HepG2 (cell line): ENCODE measurements around the gene C6orf132. TPM values are rescaled to one million over a fixed set of nuclear protein-coding genes. Genes with fewer than 3 reads are reported as not detected.
A peak's percentile ranks its signal among the peaks of the same experiment; 100 is the strongest.

Experiments
- ASH2L ChIP-seq: fragments of 300-600, 200-600 bp; sonication (generic); IDR thresholded peaks from 2 replicates; pipeline ENCODE4 v1.7.0; 2017; ENCODE audit warnings: low read depth, mild to moderate bottlenecking, moderate library complexity, mixed read lengths, low read length; ENCODE audit not compliant: insufficient read length
- DMAP1 ChIP-seq: IDR thresholded peaks from 2 replicates; pipeline ENCODE4 v1.6.1; 2016
- FOXO1 ChIP-seq: sonication (generic); formaldehyde crosslinking; IDR thresholded peaks from 2 replicates; pipeline ENCODE4 v1.4.0; 2020; ENCODE audit warnings: missing genetic modification reagents
- FOXP1 ChIP-seq, 2 experiments: fragments of 450-650 bp in 1 of 2; IDR thresholded peaks; 2 replicates each; pipeline ENCODE4 v1.6.1; 2017 to 2018; ENCODE audit warnings: antibody characterized with exemption in 1 of 2
- HIVEP1 ChIP-seq: sonication (generic); formaldehyde crosslinking; IDR thresholded peaks from 2 replicates; pipeline ENCODE4 v1.4.0; 2020; ENCODE audit warnings: mild to moderate bottlenecking, missing genetic modification reagents
- MAZ ChIP-seq, 2 experiments: sonication (generic) in 1 of 2; formaldehyde crosslinking in 1 of 2; IDR thresholded peaks; 2 replicates each; pipeline versions ENCODE4 v1.5.0 to v1.6.1; 2012 to 2020; ENCODE audit warnings: low read depth in 2 of 2, mild to moderate bottlenecking in 2 of 2, borderline replicate concordance in 1 of 2, improper control_type of control experiment in 1 of 2, low read length in 1 of 2, missing genetic modification reagents in 1 of 2, moderate library complexity in 1 of 2
- NCOA5 ChIP-seq: sonication (generic); formaldehyde crosslinking; IDR thresholded peaks from 2 replicates; pipeline ENCODE4 v1.4.0; 2020; ENCODE audit warnings: missing genetic modification reagents
- PITX1 ChIP-seq: sonication (generic); formaldehyde crosslinking; IDR thresholded peaks from 2 replicates; pipeline ENCODE4 v1.5.1; 2020; ENCODE audit warnings: mild to moderate bottlenecking, missing genetic modification reagents
- POLR2AphosphoS5 ChIP-seq: IDR thresholded peaks from 2 replicates; pipeline ENCODE4 v1.6.1; 2012; ENCODE audit warnings: low read depth, low read length
- SATB2 ChIP-seq: sonication (generic); formaldehyde crosslinking; IDR thresholded peaks from 2 replicates; pipeline ENCODE4 v1.5.0; 2020; ENCODE audit warnings: missing genetic modification reagents
- SIX1 ChIP-seq: sonication (generic); formaldehyde crosslinking; IDR thresholded peaks from 2 replicates; pipeline ENCODE4 v1.4.0; 2020; ENCODE audit warnings: missing genetic modification reagents, borderline replicate concordance
- SRF ChIP-seq: IDR thresholded peaks from 2 replicates; pipeline ENCODE4 v1.6.1; 2011; ENCODE audit warnings: mild to moderate bottlenecking, low read depth, low read length, moderate library complexity
- YEATS4 ChIP-seq: sonication (generic); formaldehyde crosslinking; IDR thresholded peaks from 2 replicates; pipeline ENCODE4 v1.4.0; 2020; ENCODE audit warnings: missing genetic modification reagents, borderline replicate concordance
- ZNF101 ChIP-seq: sonication (generic); formaldehyde crosslinking; IDR thresholded peaks from 2 replicates; pipeline ENCODE4 v1.4.0; 2020; ENCODE audit warnings: mild to moderate bottlenecking, low read depth, missing genetic modification reagents, borderline replicate concordance
- ZNF207 ChIP-seq: fragments of 450-650 bp; IDR thresholded peaks from 2 replicates; pipeline ENCODE4 v1.6.1; 2016; ENCODE audit warnings: antibody characterized with exemption, borderline replicate concordance
- ZNF317 ChIP-seq: sonication (generic); formaldehyde crosslinking; IDR thresholded peaks from 2 replicates; pipeline ENCODE4 v1.5.0; 2020; ENCODE audit warnings: mild to moderate bottlenecking, missing genetic modification reagents
- ZNF577 ChIP-seq: sonication (generic); formaldehyde crosslinking; IDR thresholded peaks from 2 replicates; pipeline ENCODE4 v1.4.0; 2020; ENCODE audit warnings: mild to moderate bottlenecking, low read depth, missing genetic modification reagents, borderline replicate concordance
- ZNF737 ChIP-seq: sonication (generic); formaldehyde crosslinking; IDR thresholded peaks from 2 replicates; pipeline ENCODE4 v1.5.0; 2020; ENCODE audit warnings: missing genetic modification reagents, mild to moderate bottlenecking, borderline replicate concordance
- ZNF747 ChIP-seq: sonication (generic); formaldehyde crosslinking; IDR thresholded peaks from 2 replicates; pipeline ENCODE4 v1.8.1; 2023; ENCODE audit warnings: missing genetic modification reagents, mild to moderate bottlenecking, borderline replicate concordance
- ZSCAN9 ChIP-seq: IDR thresholded peaks from 2 replicates; pipeline ENCODE4 v1.6.1; 2016; ENCODE audit warnings: borderline replicate concordance
- polyA plus RNA-seq, 8 experiments: library from polyadenylated mRNA; depleted of rRNA in 3 of 8; stranded (reverse) in 7 of 8; unstranded in 1 of 8; fragments of >200 nt; fragmentation: Illumina TruSeq in 4 of 8; extraction: Trizol in 4 of 8; gene quantifications; 2 replicates each; pipeline versions ENCODE4 v1.2.1 to v1.2.3, GENCODE V29; 2011 to 2016; ENCODE audit warnings: low read depth in 4 of 8, missing spikeins in 1 of 8, mixed read lengths in 1 of 8; ENCODE audit not compliant: insufficient read depth in 1 of 8
- total RNA-seq, 5 experiments: library from RNA; depleted of rRNA; stranded (reverse); fragments of >200 nt; fragmentation: Illumina TruSeq; extraction: Trizol; gene quantifications; 2 replicates each; pipeline ENCODE4 v1.2.3, GENCODE V29; 2016; ENCODE audit warnings: low read depth in 1 of 5
- TF ChIP-seq, protein P1 (sequence below): sonication (generic); IDR thresholded peaks from 2 replicates; pipeline ENCODE4 v1.6.1; 2016; ENCODE audit warnings: low read depth, borderline replicate concordance
- TF ChIP-seq, protein P2 (sequence below): sonication (generic); formaldehyde crosslinking; IDR thresholded peaks from 2 replicates; pipeline ENCODE4 v1.4.0; 2020; ENCODE audit warnings: missing genetic modification reagents
- TF ChIP-seq, protein P3 (sequence below): IDR thresholded peaks from 2 replicates; pipeline ENCODE4 v1.6.1; 2016; ENCODE audit warnings: low read depth, borderline replicate concordance
- TF ChIP-seq, protein P4 (sequence below): IDR thresholded peaks from 2 replicates; pipeline ENCODE4 v1.6.1; 2012; ENCODE audit warnings: inconsistent platforms
- TF ChIP-seq, protein P5 (sequence below): sonication (generic); formaldehyde crosslinking; IDR thresholded peaks from 2 replicates; pipeline ENCODE4 v1.8.1; 2023; ENCODE audit warnings: missing genetic modification reagents, mild to moderate bottlenecking, borderline replicate concordance

The C6orf132 gene
- total and polyA plus RNA-seq, 2 of the 13 experiments (the other 11 are each of a cell fraction or from before 2014, with no cell fraction given) = 0.78 to 3.0 TPM

DNA sequence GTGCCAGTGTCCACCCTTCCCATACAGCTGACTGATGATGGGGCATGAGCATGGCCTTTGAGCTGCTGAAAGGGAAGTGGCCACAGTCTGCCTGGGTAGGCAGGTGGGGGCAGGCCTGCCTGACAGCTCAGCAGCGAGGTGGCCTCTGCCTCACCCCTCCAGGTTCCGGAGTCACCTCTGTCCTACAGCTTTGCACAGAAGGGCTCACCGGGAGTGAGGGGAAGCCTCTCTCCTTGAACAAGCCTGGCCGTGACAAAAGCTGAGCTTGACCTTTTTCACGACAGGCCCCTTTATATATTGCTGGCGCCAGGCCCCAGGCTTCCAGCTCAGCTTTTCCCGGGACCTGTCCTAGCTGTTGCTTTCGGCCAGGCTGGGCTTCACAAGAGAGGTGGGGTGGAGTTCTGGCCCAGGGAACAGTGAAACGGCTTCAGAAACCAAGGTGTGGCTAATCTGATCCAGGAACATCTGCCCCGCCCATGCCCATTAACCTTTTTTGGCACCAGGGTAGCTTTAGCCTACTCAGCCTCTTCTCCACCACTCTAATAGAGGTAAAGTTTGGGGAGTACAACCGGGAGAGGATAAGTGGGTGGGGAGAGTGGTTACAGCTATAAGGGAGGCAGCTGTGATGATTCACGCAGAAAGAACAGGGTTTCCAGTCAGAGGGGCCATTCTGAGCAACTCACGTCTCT is 42.9 kb downstream of the C6orf132 start (continued):
- TF ChIP-seq PITX1 (peak; percentile 50; the same call in 1 of the 2 replicates), ZNF747 (CRISPR knock-in tag) (no peak), DMAP1 (CRISPR knock-in tag) (no peak), ZSCAN9 (CRISPR knock-in tag) (no peak), ASH2L (no peak), SRF (peak; percentile 41; the same call in 1 of the 2 replicates), ZNF101 (CRISPR knock-in tag) (no peak), ZNF207 (no peak), MAZ (IDR thresholded peaks at IDR 0.05; ENCODE audit: borderline replicate concordance, low read depth, low read length) (no peak), MAZ (CRISPR knock-in tag; IDR thresholded peaks at IDR 0.05; ENCODE audit: low read depth) (peak; percentile 56; the same call in 1 of the 2 replicates), ZNF577 (CRISPR knock-in tag) (no peak), FOXP1 (IDR thresholded peaks at IDR 0.05) (no peak), FOXP1 (CRISPR knock-in tag; IDR thresholded peaks at IDR 0.05) (no peak), FOXO1 (CRISPR knock-in tag) (peak; percentile 68; the same call in 1 of the 2 replicates), POLR2AphosphoS5 (no peak), NCOA5 (CRISPR knock-in tag) (no peak), ZNF317 (CRISPR knock-in tag) (0 out of 2 replicates have a peak, but pooled peaks have one; percentile 45), YEATS4 (CRISPR knock-in tag) (no peak), SATB2 (no peak), HIVEP1 (peak; percentile 33; the same call in 1 of the 2 replicates), ZNF737 (CRISPR knock-in tag) (0 out of 2 replicates have a peak, but pooled peaks have one; percentile 11), SIX1 (CRISPR knock-in tag) (peak; percentile 28; the same call in 1 of the 2 replicates)
- TF ChIP-seq, protein P1, sequence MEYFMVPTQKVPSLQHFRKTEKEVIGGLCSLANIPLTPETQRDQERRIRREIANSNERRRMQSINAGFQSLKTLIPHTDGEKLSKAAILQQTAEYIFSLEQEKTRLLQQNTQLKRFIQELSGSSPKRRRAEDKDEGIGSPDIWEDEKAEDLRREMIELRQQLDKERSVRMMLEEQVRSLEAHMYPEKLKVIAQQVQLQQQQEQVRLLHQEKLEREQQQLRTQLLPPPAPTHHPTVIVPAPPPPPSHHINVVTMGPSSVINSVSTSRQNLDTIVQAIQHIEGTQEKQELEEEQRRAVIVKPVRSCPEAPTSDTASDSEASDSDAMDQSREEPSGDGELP = peak; percentile 92
- TF ChIP-seq, protein P2, sequence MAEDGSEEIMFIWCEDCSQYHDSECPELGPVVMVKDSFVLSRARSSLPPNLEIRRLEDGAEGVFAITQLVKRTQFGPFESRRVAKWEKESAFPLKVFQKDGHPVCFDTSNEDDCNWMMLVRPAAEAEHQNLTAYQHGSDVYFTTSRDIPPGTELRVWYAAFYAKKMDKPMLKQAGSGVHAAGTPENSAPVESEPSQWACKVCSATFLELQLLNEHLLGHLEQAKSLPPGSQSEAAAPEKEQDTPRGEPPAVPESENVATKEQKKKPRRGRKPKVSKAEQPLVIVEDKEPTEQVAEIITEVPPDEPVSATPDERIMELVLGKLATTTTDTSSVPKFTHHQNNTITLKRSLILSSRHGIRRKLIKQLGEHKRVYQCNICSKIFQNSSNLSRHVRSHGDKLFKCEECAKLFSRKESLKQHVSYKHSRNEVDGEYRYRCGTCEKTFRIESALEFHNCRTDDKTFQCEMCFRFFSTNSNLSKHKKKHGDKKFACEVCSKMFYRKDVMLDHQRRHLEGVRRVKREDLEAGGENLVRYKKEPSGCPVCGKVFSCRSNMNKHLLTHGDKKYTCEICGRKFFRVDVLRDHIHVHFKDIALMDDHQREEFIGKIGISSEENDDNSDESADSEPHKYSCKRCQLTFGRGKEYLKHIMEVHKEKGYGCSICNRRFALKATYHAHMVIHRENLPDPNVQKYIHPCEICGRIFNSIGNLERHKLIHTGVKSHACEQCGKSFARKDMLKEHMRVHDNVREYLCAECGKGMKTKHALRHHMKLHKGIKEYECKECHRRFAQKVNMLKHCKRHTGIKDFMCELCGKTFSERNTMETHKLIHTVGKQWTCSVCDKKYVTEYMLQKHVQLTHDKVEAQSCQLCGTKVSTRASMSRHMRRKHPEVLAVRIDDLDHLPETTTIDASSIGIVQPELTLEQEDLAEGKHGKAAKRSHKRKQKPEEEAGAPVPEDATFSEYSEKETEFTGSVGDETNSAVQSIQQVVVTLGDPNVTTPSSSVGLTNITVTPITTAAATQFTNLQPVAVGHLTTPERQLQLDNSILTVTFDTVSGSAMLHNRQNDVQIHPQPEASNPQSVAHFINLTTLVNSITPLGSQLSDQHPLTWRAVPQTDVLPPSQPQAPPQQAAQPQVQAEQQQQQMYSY (CRISPR knock-in tag) = peak; percentile 47; the same call in 1 of the 2 replicates
- TF ChIP-seq, protein P3, sequence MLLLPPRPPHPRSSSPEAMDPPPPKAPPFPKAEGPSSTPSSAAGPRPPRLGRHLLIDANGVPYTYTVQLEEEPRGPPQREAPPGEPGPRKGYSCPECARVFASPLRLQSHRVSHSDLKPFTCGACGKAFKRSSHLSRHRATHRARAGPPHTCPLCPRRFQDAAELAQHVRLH (CRISPR knock-in tag) = peak; percentile 84; the same call in 1 of the 2 replicates
- TF ChIP-seq, protein P4, sequence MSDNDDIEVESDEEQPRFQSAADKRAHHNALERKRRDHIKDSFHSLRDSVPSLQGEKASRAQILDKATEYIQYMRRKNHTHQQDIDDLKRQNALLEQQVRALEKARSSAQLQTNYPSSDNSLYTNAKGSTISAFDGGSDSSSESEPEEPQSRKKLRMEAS = 0 out of 2 replicates have a peak, but pooled peaks have one; percentile 12
- TF ChIP-seq, protein P5, sequence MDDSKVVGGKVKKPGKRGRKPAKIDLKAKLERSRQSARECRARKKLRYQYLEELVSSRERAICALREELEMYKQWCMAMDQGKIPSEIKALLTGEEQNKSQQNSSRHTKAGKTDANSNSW (CRISPR knock-in tag) = peak; percentile 36; the same call in 1 of the 2 replicates
